KMS-11 (cell line): ENCODE measurements around the gene PPP1R9A.

Source experiments
- H2AFZ ChIP-seq: fragments of 200-600 bp; sonication (generic); 2 replicates; pipeline ENCODE4 v1.6.1; 2016; ENCODE audit warnings: antibody characterized with exemption, mixed run types, low read depth
- H3K27ac ChIP-seq: fragments of 200-600 bp; sonication (generic); 2 replicates; pipeline ENCODE4 v1.6.1; 2016; ENCODE audit warnings: mild to moderate bottlenecking, mixed run types
- H3K27me3 ChIP-seq: fragments of 200-600 bp; sonication (generic); 2 replicates; pipeline ENCODE4 v1.6.1; 2017; ENCODE audit warnings: mild to moderate bottlenecking, low read depth, mixed run types, moderate library complexity; ENCODE audit not compliant: insufficient read depth
- H3K36me3 ChIP-seq: fragments of 200-600 bp; sonication (generic); 2 replicates; pipeline ENCODE4 v1.6.1; 2017; ENCODE audit warnings: mild to moderate bottlenecking, mixed run types; ENCODE audit not compliant: insufficient read depth
- H3K4me1 ChIP-seq: fragments of 200-600 bp; sonication (generic); 2 replicates; pipeline ENCODE4 v1.6.1; 2016; ENCODE audit warnings: mild to moderate bottlenecking, low read depth, mixed run types; ENCODE audit not compliant: poor library complexity, severe bottlenecking
- H3K4me2 ChIP-seq: fragments of 200-600 bp; sonication (generic); 2 replicates; pipeline ENCODE4 v1.7.0; 2016; ENCODE audit warnings: mild to moderate bottlenecking, mixed run types
- H3K4me3 ChIP-seq: fragments of 200-600 bp; sonication (generic); IDR thresholded peaks from 2 replicates; pipeline ENCODE4 v1.6.1; 2017; ENCODE audit warnings: low read depth, low read length, mixed read lengths; ENCODE audit not compliant: insufficient read depth
- H3K79me2 ChIP-seq: fragments of 200-600 bp; sonication (generic); 2 replicates; pipeline ENCODE4 v1.6.1; 2016; ENCODE audit warnings: low read depth, mixed run types; ENCODE audit not compliant: insufficient read depth
- H3K9ac ChIP-seq: fragments of 200-600 bp; sonication (generic); 2 replicates; pipeline ENCODE4 v1.6.1; 2016; ENCODE audit warnings: mild to moderate bottlenecking, mixed run types
- H4K20me1 ChIP-seq: fragments of 200-600 bp; sonication (generic); 2 replicates; pipeline ENCODE4 v1.6.1; 2016; ENCODE audit warnings: mild to moderate bottlenecking, mixed run types; ENCODE audit not compliant: insufficient read depth
- TF ChIP-seq, protein P1 (sequence below): fragments of 200-600 bp; sonication (generic); conservative IDR thresholded peaks from 2 replicates; pipeline ENCODE4 v1.6.1; 2017; ENCODE audit warnings: low read depth, mild to moderate bottlenecking, antibody characterized with exemption, low read length, moderate library complexity, mixed read lengths

The PPP1R9A gene

GRCh38 chr7:94897541-94897940, 9.9 kb upstream of the PPP1R9A start:
- no peaks in the 10 kb centered on the region for H3K79me2 ChIP-seq
- peak overlapping the region; percentile 49 for H3K4me2 ChIP-seq
- no peaks in the 10 kb centered on the region for H3K36me3 ChIP-seq
- H3K4me1 ChIP-seq, result peaks cover 66% of the 10 kb centered on the region
- H3K9ac ChIP-seq, result no peak overlapping the region
- H3K27ac ChIP-seq, result no peak overlapping the region
- H4K20me1 ChIP-seq, result no peaks in the 10 kb centered on the region
- H3K4me3 ChIP-seq, result no peak overlapping the region
- no peak overlapping the region for H2AFZ ChIP-seq
- TF ChIP-seq, protein P1, sequence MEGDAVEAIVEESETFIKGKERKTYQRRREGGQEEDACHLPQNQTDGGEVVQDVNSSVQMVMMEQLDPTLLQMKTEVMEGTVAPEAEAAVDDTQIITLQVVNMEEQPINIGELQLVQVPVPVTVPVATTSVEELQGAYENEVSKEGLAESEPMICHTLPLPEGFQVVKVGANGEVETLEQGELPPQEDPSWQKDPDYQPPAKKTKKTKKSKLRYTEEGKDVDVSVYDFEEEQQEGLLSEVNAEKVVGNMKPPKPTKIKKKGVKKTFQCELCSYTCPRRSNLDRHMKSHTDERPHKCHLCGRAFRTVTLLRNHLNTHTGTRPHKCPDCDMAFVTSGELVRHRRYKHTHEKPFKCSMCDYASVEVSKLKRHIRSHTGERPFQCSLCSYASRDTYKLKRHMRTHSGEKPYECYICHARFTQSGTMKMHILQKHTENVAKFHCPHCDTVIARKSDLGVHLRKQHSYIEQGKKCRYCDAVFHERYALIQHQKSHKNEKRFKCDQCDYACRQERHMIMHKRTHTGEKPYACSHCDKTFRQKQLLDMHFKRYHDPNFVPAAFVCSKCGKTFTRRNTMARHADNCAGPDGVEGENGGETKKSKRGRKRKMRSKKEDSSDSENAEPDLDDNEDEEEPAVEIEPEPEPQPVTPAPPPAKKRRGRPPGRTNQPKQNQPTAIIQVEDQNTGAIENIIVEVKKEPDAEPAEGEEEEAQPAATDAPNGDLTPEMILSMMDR, result no peak
- H3K27me3 ChIP-seq, result no peaks in the 10 kb centered on the region

- H3K79me2 ChIP-seq, result no peaks in the 10 kb centered on the region
- no peak overlapping the region for H2AFZ ChIP-seq
Measured at GRCh38 chr7:94898340-94898739, 9.1 kb upstream of the PPP1R9A start.

GRCh38 chr7:94901981-94902380, 5.4 kb upstream of the PPP1R9A start:
- H4K20me1 ChIP-seq, result no peaks in the 10 kb centered on the region
- no peaks in the 10 kb centered on the region for H3K79me2 ChIP-seq
- TF ChIP-seq, protein P1, result no peak
- no peaks in the 10 kb centered on the region for H3K36me3 ChIP-seq
- no peak overlapping the region for H3K27ac ChIP-seq
- H3K4me1 ChIP-seq, result peaks cover 57% of the 10 kb centered on the region
- no peaks in the 10 kb centered on the region for H3K27me3 ChIP-seq
- H2AFZ ChIP-seq, result no peak overlapping the region
- no peak overlapping the region for H3K9ac ChIP-seq
- H3K4me2 ChIP-seq, result no peak overlapping the region
- no peak overlapping the region for H3K4me3 ChIP-seq

More at GRCh38 chr7:94898340-94898739, 9.1 kb upstream of the PPP1R9A start:
- Histone ChIP-seq H3K9ac (no peak overlapping the region), H3K4me3 (no peak overlapping the region), H4K20me1 (no peaks in the 10 kb centered on the region), H3K27ac (no peak overlapping the region), H3K36me3 (no peaks in the 10 kb centered on the region), H3K27me3 (no peaks in the 10 kb centered on the region), H3K4me1 (peaks cover 74% of the 10 kb centered on the region), H3K4me2 (peak overlapping the region; percentile 49; the same call in 1 of the 2 replicates)
- TF ChIP-seq, protein P1, result no peak

DNA sequence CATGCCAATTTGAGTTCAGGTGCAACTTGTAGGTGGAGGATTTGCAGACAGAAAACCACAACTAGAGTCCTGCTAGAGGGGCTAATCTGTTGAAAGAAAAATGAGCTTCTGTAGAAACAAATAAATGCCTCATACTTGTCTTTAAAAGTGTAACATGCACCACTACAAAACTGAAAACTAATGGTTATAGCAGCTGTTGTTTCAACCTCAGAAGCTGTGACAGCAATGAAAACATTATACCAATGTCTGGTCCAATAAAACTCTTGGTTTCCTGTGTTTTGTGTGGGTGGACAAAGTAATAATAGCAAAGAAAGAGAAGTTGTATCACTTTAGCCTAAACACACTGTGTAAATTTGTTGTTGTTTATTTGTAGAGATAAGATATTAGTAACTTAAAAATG, 3.4 kb upstream of the PPP1R9A start:
- H3K36me3 ChIP-seq, result no peaks in the 10 kb centered on the region
- no peak overlapping the region for H3K9ac ChIP-seq
- H3K4me2 ChIP-seq, result peak overlapping the region; percentile 22; the same call in 1 of the 2 replicates
- H3K27me3 ChIP-seq, result no peaks in the 10 kb centered on the region
- H4K20me1 ChIP-seq, result no peaks in the 10 kb centered on the region
- peak overlapping the region; percentile 7; the same call in 1 of the 2 replicates for H3K27ac ChIP-seq
- TF ChIP-seq, protein P1, result no peak
- no peak overlapping the region for H3K4me3 ChIP-seq
- H3K4me1 ChIP-seq, result peaks cover 44% of the 10 kb centered on the region
- no peak overlapping the region for H2AFZ ChIP-seq
- no peaks in the 10 kb centered on the region for H3K79me2 ChIP-seq
